PC-3 (cell line): ENCODE data around the gene OR2W1. TPM values are rescaled to one million over a fixed set of nuclear protein-coding genes. Genes with fewer than 3 reads are reported as not detected.

Experiments used
- ATAC-seq: fragments of 200-7000 bp; cut with Tn5 transposase; 2 replicates; pipeline ENCODE4 v1.9.1; 2020; ENCODE audit warnings: mild to moderate bottlenecking, moderate library complexity
- BruUV-seq: library from RNA; stranded (reverse); fragments of 400-500 nt; replicated peaks from 2 replicates; lab custom pipeline; 2021; lab: Mats Ljungman, UMichigan
- CTCF ChIA-PET: fragments of 300-600 bp; sonication (Branson Sonifier 250); formaldehyde crosslinking; loops from one replicate; lab custom pipeline; 2022; ENCODE audit warnings: antibody characterized with exemption; lab: Charles Lee
- POLR2A ChIA-PET: fragments of 300-600 bp; sonication (Branson Sonifier 250); formaldehyde crosslinking; loops from one replicate; lab custom pipeline; 2022; ENCODE audit warnings: antibody characterized with exemption; ENCODE audit not compliant: unreplicated experiment; lab: Charles Lee
- DNase-seq: peaks from one replicate; pipeline ENCODE4 v3.0.0-alpha.2; 2015
- H2AFZ ChIP-seq: fragments of 300-600 bp; sonication (generic); 2 replicates; pipeline ENCODE4 v1.6.0; 2016; ENCODE audit warnings: antibody characterized with exemption, low read length
- H3F3A ChIP-seq: fragments of 300-600 bp; sonication (generic); one replicate; pipeline ENCODE4 v1.6.0; 2017; ENCODE audit warnings: antibody characterized with exemption, low read length, control low read depth, mild to moderate bottlenecking; ENCODE audit not compliant: unreplicated experiment
- H3K27ac ChIP-seq: fragments of 300-600 bp; sonication (generic); 2 replicates; pipeline ENCODE4 v1.5.1; 2016; ENCODE audit warnings: mild to moderate bottlenecking, low read length
- H3K27me3 ChIP-seq: fragments of 300-600 bp; sonication (generic); 2 replicates; pipeline ENCODE4 v1.6.1; 2016; ENCODE audit warnings: low read length, mixed read lengths
- H3K36me3 ChIP-seq: fragments of 300-600 bp; sonication (generic); 2 replicates; pipeline ENCODE4 v1.6.1; 2016; ENCODE audit warnings: low read depth, mixed run types, low read length, mixed read lengths
- H3K4me1 ChIP-seq: fragments of 300-600 bp; sonication (generic); 2 replicates; pipeline ENCODE4 v1.5.1; 2016; ENCODE audit warnings: low read length; ENCODE audit not compliant: insufficient read depth
- H3K4me2 ChIP-seq: fragments of 300-600 bp; sonication (generic); 2 replicates; pipeline ENCODE4 v1.6.0; 2016; ENCODE audit warnings: low read length
- H3K4me3 ChIP-seq: fragments of 300-600 bp; sonication (generic); 2 replicates; pipeline ENCODE4 v1.5.1; 2016; ENCODE audit warnings: mild to moderate bottlenecking, low read length, mixed read lengths
- H3K79me2 ChIP-seq: fragments of 300-600 bp; sonication (generic); 2 replicates; pipeline ENCODE4 v1.6.1; 2017; ENCODE audit warnings: low read length, mixed read lengths
- H3K9ac ChIP-seq: fragments of 300-600 bp; sonication (generic); 2 replicates; pipeline ENCODE4 v1.6.0; 2016; ENCODE audit warnings: mild to moderate bottlenecking, low read length
- H3K9me2 ChIP-seq: fragments of 300-600 bp; sonication (generic); replicated peaks from 2 replicates; pipeline ENCODE4 v1.6.1; 2016; ENCODE audit warnings: mixed run types, low read length, mixed read lengths
- H3K9me3 ChIP-seq: fragments of 300-600 bp; sonication (generic); 2 replicates; pipeline ENCODE4 v1.6.1; 2016; ENCODE audit warnings: low read length, mixed read lengths
- H4K20me1 ChIP-seq: fragments of 300-600 bp; sonication (generic); 2 replicates; pipeline ENCODE4 v1.6.1; 2016; ENCODE audit warnings: low read length, mixed read lengths
- CTCF ChIP-seq: fragments of 300-600 bp; sonication (generic); conservative IDR thresholded peaks from 2 replicates; pipeline ENCODE4 v1.5.1; 2017; ENCODE audit warnings: antibody characterized with exemption, low read depth, mild to moderate bottlenecking, low read length
- EZH2 ChIP-seq: fragments of 300-600 bp; sonication (generic); IDR thresholded peaks from one replicate; pipeline ENCODE4 v1.6.1; 2017; ENCODE audit warnings: antibody characterized with exemption, mild to moderate bottlenecking, low read length; ENCODE audit not compliant: unreplicated experiment
- EZH2phosphoT487 ChIP-seq: fragments of 300-600 bp; sonication (generic); IDR thresholded peaks from 2 replicates; pipeline ENCODE4 v1.6.1; 2018; ENCODE audit warnings: mild to moderate bottlenecking, antibody characterized with exemption, low read length, borderline replicate concordance
- intact Hi-C: fragments of 100-400 bp; cut with micrococcal nuclease; formaldehyde crosslinking; loops from 2 replicates; pipeline ENCODE4 v1.9.0; 2023
- total RNA-seq: library from RNA; depleted of rRNA; stranded (reverse); fragments of >200 nt; gene quantifications from 2 replicates; pipeline ENCODE4 v1.2.3, GENCODE V29; 2014

OR2W1 gene
- total RNA-seq, 1 experiment from 2014 or later = not detected

DNA sequence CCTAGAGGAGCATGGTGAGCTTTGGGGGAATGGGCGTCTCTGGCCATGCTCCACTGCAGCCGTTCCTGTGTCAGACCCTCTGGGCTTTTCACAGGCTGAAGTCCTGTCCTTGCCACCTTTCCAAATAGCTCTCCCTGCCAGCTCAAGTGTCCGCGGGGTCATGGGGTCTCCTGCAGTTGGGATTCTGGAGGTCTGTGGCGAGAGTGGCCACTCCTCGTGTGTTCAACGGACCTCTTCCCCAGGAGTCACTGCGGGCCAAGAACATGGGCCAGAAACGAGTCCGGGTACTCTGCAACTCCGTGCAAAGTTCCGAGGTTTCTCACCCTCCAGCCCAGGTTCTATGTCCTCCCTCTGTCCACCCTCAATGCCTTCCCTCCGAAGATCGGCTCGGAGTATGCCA lies 37.5 kb upstream of the OR2W1 start:
- ATAC-seq (no peak), DNase-seq (no peak)
- Histone ChIP-seq H2AFZ (no peak overlapping the region), H3K9ac (no peak overlapping the region), H3K79me2 (no peaks in the 10 kb centered on the region), H3K9me3 (no peaks in the 10 kb centered on the region), H3K9me2 (0 out of 2 replicates have a peak, but pooled peaks cover 5% of the 10 kb centered on the region), H3K4me2 (no peak overlapping the region), H3K27ac (no peak overlapping the region), H3F3A (no peaks in the 10 kb centered on the region), H3K27me3 (peaks cover 33% of the 10 kb centered on the region), H3K36me3 (no peaks in the 10 kb centered on the region), H4K20me1 (no peaks in the 10 kb centered on the region), H3K4me1 (no peaks in the 10 kb centered on the region), H3K4me3 (no peak overlapping the region)
- ChIA-PET POLR2A (no interaction called here), CTCF (no interaction called here)
- intact Hi-C loops = no loop called here
- no peak for TF ChIP-seq CTCF
- BruUV-seq = no TSS peak

GRCh38 chr6:29081312-29081711 lies 36.3 kb upstream of the OR2W1 start:
- H3K27me3 ChIP-seq = peaks cover 28% of the 10 kb centered on the region
- BruUV-seq = no TSS peak
- no peak overlapping the region for H3K4me3 ChIP-seq
- CTCF ChIA-PET = no interaction called here
- H3K9ac ChIP-seq = no peak overlapping the region
- H4K20me1 ChIP-seq = no peaks in the 10 kb centered on the region
- no peaks in the 10 kb centered on the region for H3K79me2 ChIP-seq
- no peak overlapping the region for H3K4me2 ChIP-seq
- H3F3A ChIP-seq = no peaks in the 10 kb centered on the region
- 0 out of 2 replicates have a peak, but pooled peaks cover 5% of the 10 kb centered on the region for H3K9me2 ChIP-seq
- H3K27ac ChIP-seq = no peak overlapping the region
- no peaks in the 10 kb centered on the region for H3K36me3 ChIP-seq
- TF ChIP-seq EZH2 (no peak), CTCF (no peak), EZH2phosphoT487 (no peak)
- intact Hi-C loops = no loop called here
- no peaks in the 10 kb centered on the region for H3K4me1 ChIP-seq
- H3K9me3 ChIP-seq = no peaks in the 10 kb centered on the region
- ATAC-seq (no peak), DNase-seq (no peak)
- H2AFZ ChIP-seq = no peak overlapping the region
- POLR2A ChIA-PET = no interaction called here

- Histone ChIP-seq H3K27me3 (peaks cover 32% of the 10 kb centered on the region), H4K20me1 (no peaks in the 10 kb centered on the region), H3K9me2 (no peaks in the 10 kb centered on the region), H3K4me1 (no peaks in the 10 kb centered on the region), H3F3A (no peaks in the 10 kb centered on the region), H2AFZ (no peak overlapping the region), H3K36me3 (no peaks in the 10 kb centered on the region), H3K9me3 (no peaks in the 10 kb centered on the region), H3K79me2 (no peaks in the 10 kb centered on the region), H3K4me3 (no peak overlapping the region), H3K27ac (no peak overlapping the region), H3K4me2 (no peak overlapping the region), H3K9ac (no peak overlapping the region)
- no peak for DNase-seq
- POLR2A ChIA-PET = no interaction called here
- intact Hi-C loops = no loop called here
- BruUV-seq = no TSS peak
- CTCF ChIA-PET = no interaction called here
- TF ChIP-seq CTCF (no peak), EZH2 (no peak), EZH2phosphoT487 (no peak)
- ATAC-seq = no peak
Measured at GRCh38 chr6:29079203-29079602, 34.2 kb upstream of the OR2W1 start.
